Muscle layer of colon (tissue), 2 donors: ENCODE results near the gene PLPPR2.

Source experiments
- H3K27ac ChIP-seq: one replicate; pipeline ENCODE4 v1.7.0; 2013; ENCODE audit warnings: low read depth, mild to moderate bottlenecking, low read length, moderate library complexity
- H3K27me3 ChIP-seq, 2 donors: one replicate each; pipeline ENCODE4 v1.7.0; 2013; ENCODE audit warnings: low read length in 2 of 2, mild to moderate bottlenecking in 2 of 2; ENCODE audit not compliant: insufficient read depth in 2 of 2, control insufficient read depth in 1 of 2
- H3K36me3 ChIP-seq: one replicate; pipeline ENCODE4 v1.7.0; 2013; ENCODE audit warnings: mild to moderate bottlenecking, low read length; ENCODE audit not compliant: insufficient read depth
- H3K4me1 ChIP-seq: one replicate; pipeline ENCODE4 v1.7.0; 2013; ENCODE audit warnings: mild to moderate bottlenecking, low read length; ENCODE audit not compliant: insufficient read depth
- H3K4me3 ChIP-seq, 2 donors: one replicate each; pipeline ENCODE4 v1.7.0; 2013; ENCODE audit warnings: low read length in 2 of 2, low read depth in 1 of 2, mild to moderate bottlenecking in 1 of 2, moderate library complexity in 1 of 2
- H3K9ac ChIP-seq: one replicate; pipeline ENCODE4 v1.7.0; 2013; ENCODE audit warnings: low read length
- H3K9me3 ChIP-seq: one replicate; pipeline ENCODE4 v1.7.0; 2013; ENCODE audit warnings: mild to moderate bottlenecking, low read length
- donor health status: abdominal sarcoma.
- donor health status: Adenocarcinoma of cecum.

The PLPPR2 gene

DNA sequence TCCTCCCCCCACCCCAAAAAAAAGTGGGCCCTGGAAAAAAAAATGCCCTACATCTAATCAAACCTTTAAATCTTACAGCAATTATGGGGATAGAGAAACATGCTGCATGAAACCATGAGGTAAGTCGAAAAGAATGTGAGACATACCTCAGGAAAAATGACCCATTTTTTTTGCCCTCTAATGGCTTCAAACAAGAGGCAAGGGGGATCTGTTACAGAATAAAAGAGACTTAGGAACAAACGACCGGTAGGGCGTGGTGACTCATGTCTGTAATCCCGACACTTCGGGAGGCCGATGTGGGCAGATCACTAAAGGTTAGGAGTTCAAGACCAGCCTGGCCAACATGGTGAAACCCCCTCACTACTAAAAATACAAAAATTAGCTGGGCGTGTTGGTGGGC is 55.5 kb downstream of the PLPPR2 start:
- H3K4me3 ChIP-seq: no peak overlapping the region
- peaks cover 5 to 8% of the 10 kb centered on the region in 2 donors for H3K27me3 ChIP-seq
- no peak overlapping the region for H3K9ac ChIP-seq
- H3K4me1 ChIP-seq: no peaks in the 10 kb centered on the region
- no peaks in the 10 kb centered on the region for H3K9me3 ChIP-seq
- no peak overlapping the region for H3K27ac ChIP-seq
- H3K36me3 ChIP-seq: no peaks in the 10 kb centered on the region

DNA sequence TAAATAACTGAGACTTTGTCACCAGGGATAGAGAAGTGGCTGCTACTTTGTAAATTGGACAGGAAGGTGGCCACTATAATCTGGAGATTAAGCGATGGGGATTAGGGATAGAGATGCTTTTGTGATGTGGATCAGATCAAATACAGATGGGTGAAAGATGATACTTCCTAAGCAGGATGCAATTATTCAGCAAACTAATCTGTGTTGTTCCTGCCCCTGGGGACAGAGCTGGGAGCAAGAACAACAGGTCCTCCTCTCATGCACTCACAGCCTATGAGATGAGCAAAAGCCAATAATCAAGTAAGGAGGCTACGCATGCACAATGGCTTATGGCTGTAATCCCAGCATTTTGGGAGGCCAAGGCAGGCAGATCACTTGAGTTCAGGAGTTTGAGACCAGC is 59.3 kb downstream of the PLPPR2 start:
- Histone ChIP-seq H3K27ac (no peak overlapping the region), H3K4me1 (no peaks in the 10 kb centered on the region), H3K9me3 (no peaks in the 10 kb centered on the region), H3K27me3 (peaks cover 1 to 26% of the 10 kb centered on the region in 2 donors), H3K9ac (no peak overlapping the region), H3K4me3 (no peak overlapping the region), H3K36me3 (no peaks in the 10 kb centered on the region)
